Immature natural killer cell (primary cell): ENCODE data around the gene AKAP13. TPM values are rescaled to one million over a fixed set of nuclear protein-coding genes. Genes with fewer than 3 reads are reported as not detected.

ENCODE experiments used
- DNase-seq, 3 donors: peaks; one replicate each; pipeline ENCODE4 v3.0.0; 2022; ENCODE audit warnings: mixed read lengths in 1 of 3
- H3K27ac Mint-ChIP-seq, 6 donors: one replicate each; pipeline ENCODE4 v1.8.0; 2020; ENCODE audit warnings: mixed read lengths in 6 of 6, mild to moderate bottlenecking in 5 of 6, inconsistent platforms in 4 of 6, moderate library complexity in 3 of 6
- H3K27me3 Mint-ChIP-seq, 3 donors: one replicate each; pipeline ENCODE4 v1.8.0; 2020 to 2021; ENCODE audit warnings: low read depth in 3 of 3, mild to moderate bottlenecking in 3 of 3, mixed read lengths in 3 of 3, moderate library complexity in 3 of 3, inconsistent platforms in 1 of 3
- H3K36me3 Mint-ChIP-seq, 3 donors: one replicate each; pipeline ENCODE4 v1.8.0; 2020; ENCODE audit warnings: mixed read lengths in 3 of 3, inconsistent platforms in 2 of 3, mild to moderate bottlenecking in 2 of 3
- H3K4me1 Mint-ChIP-seq, 2 donors: one replicate each; pipeline ENCODE4 v1.8.0; 2020; ENCODE audit warnings: inconsistent platforms in 2 of 2, mild to moderate bottlenecking in 2 of 2, mixed read lengths in 2 of 2, moderate library complexity in 1 of 2
- H3K4me3 Mint-ChIP-seq, 5 donors: one replicate each; pipeline ENCODE4 v1.8.0; 2020; ENCODE audit warnings: mild to moderate bottlenecking in 5 of 5, mixed read lengths in 5 of 5, inconsistent platforms in 3 of 5, moderate library complexity in 3 of 5
- H3K9me3 Mint-ChIP-seq, 6 donors: one replicate each; pipeline ENCODE4 v1.8.0; 2020; ENCODE audit warnings: mild to moderate bottlenecking in 6 of 6, mixed read lengths in 6 of 6, inconsistent platforms in 4 of 6, moderate library complexity in 3 of 6
- polyA plus RNA-seq, 3 donors: library from polyadenylated mRNA; unstranded; fragments of 300-500 nt; fragmentation: Illumina TruSeq; gene quantifications; one replicate each; pipeline ENCODE4 v1.2.3, GENCODE V29; 2021

Gene AKAP13
- polyA plus RNA-seq, 3 donors from 2014 or later: 104 to 327 (median 112) TPM

- H3K27me3 Mint-ChIP-seq: peaks cover 0 to 2% (median 0%) of the 10 kb centered on the region in 3 donors
- H3K4me3 Mint-ChIP-seq: peak overlapping the region; percentile 60 to 83 (median 63)
- peaks cover 0 to 5% (median 0%) of the 10 kb centered on the region in 3 donors for H3K36me3 Mint-ChIP-seq
- H3K9me3 Mint-ChIP-seq: no peaks in the 10 kb centered on the region
- H3K27ac Mint-ChIP-seq: peak overlapping the region; percentile 10 to 85 (median 58)
- DNase-seq: peak; percentile 20 to 28 (median 26)
- peaks cover 53 to 63% of the 10 kb centered on the region in 2 donors for H3K4me1 Mint-ChIP-seq
Observed at GRCh38 chr15:85554852-85555521, 174.6 kb downstream of the AKAP13 start.

- peaks cover 0 to 2% (median 0%) of the 10 kb centered on the region in 3 donors for H3K27me3 Mint-ChIP-seq
- no peak for DNase-seq
- peak overlapping the region in 5 of 6 donors; percentile 30 to 85 (median 66) for H3K27ac Mint-ChIP-seq
- peak overlapping the region; percentile 60 to 83 (median 63) for H3K4me3 Mint-ChIP-seq
- H3K4me1 Mint-ChIP-seq: peaks cover 53 to 63% of the 10 kb centered on the region in 2 donors
- peaks cover 0 to 5% (median 0%) of the 10 kb centered on the region in 3 donors for H3K36me3 Mint-ChIP-seq
- H3K9me3 Mint-ChIP-seq: no peaks in the 10 kb centered on the region
Observed at GRCh38 chr15:85555875-85556617, 175.6 kb downstream of the AKAP13 start.

GRCh38 chr15:85556618-85556895, 176.2 kb downstream of the AKAP13 start:
- H3K4me1 Mint-ChIP-seq: peaks cover 51 to 59% of the 10 kb centered on the region in 2 donors
- peak overlapping the region in 4 of 6 donors; percentile 14 to 32 (median 30) for H3K27ac Mint-ChIP-seq
- H3K27me3 Mint-ChIP-seq: peaks cover 0 to 2% (median 0%) of the 10 kb centered on the region in 3 donors
- no peaks in the 10 kb centered on the region for H3K9me3 Mint-ChIP-seq
- H3K36me3 Mint-ChIP-seq: peaks cover 0 to 5% (median 0%) of the 10 kb centered on the region in 3 donors
- H3K4me3 Mint-ChIP-seq: peak overlapping the region; percentile 8 to 51 (median 35)
- no peak for DNase-seq

GRCh38 chr15:85557385-85557784, 177.0 kb downstream of the AKAP13 start:
- Mint-ChIP-seq H3K27me3 (peaks cover 0 to 2% (median 0%) of the 10 kb centered on the region in 3 donors), H3K4me1 (peaks cover 46 to 52% of the 10 kb centered on the region in 2 donors), H3K9me3 (no peaks in the 10 kb centered on the region), H3K36me3 (peaks cover 0 to 5% (median 0%) of the 10 kb centered on the region in 3 donors), H3K27ac (peak overlapping the region in 2 of 6 donors; percentile 31 to 36), H3K4me3 (no peak overlapping the region)
- no peak for DNase-seq

- Mint-ChIP-seq H3K27me3 (peaks cover 0 to 2% (median 2%) of the 10 kb centered on the region in 3 donors), H3K36me3 (peaks cover 0 to 5% (median 0%) of the 10 kb centered on the region in 3 donors), H3K27ac (no peak overlapping the region), H3K4me1 (peaks cover 49 to 52% of the 10 kb centered on the region in 2 donors), H3K9me3 (no peaks in the 10 kb centered on the region), H3K4me3 (peak overlapping the region in 1 of 5 donors; percentile 33)
- DNase-seq: no peak
Observed at GRCh38 chr15:85558848-85559247, 178.4 kb downstream of the AKAP13 start.

- Mint-ChIP-seq H3K36me3 (peaks cover 0 to 5% (median 0%) of the 10 kb centered on the region in 3 donors), H3K9me3 (no peaks in the 10 kb centered on the region), H3K27me3 (peaks cover 0 to 2% (median 2%) of the 10 kb centered on the region in 3 donors), H3K4me3 (no peak overlapping the region), H3K4me1 (peaks cover 46% of the 10 kb centered on the region in 2 donors), H3K27ac (peak overlapping the region in 1 of 6 donors; percentile 9)
- no peak for DNase-seq
Observed at GRCh38 chr15:85559530-85559929, 179.1 kb downstream of the AKAP13 start.

GRCh38 chr15:85562824-85563223, 182.4 kb downstream of the AKAP13 start:
- Mint-ChIP-seq H3K9me3 (no peaks in the 10 kb centered on the region), H3K36me3 (peaks cover 0 to 5% (median 0%) of the 10 kb centered on the region in 3 donors), H3K4me1 (peaks cover 13% of the 10 kb centered on the region in 2 donors), H3K4me3 (no peak overlapping the region), H3K27ac (no peak overlapping the region), H3K27me3 (peaks cover 0 to 2% (median 2%) of the 10 kb centered on the region in 3 donors)
- no peak for DNase-seq

- Mint-ChIP-seq H3K4me1 (peaks cover 8 to 9% of the 10 kb centered on the region in 2 donors), H3K36me3 (peaks cover 0 to 8% (median 0%) of the 10 kb centered on the region in 3 donors), H3K9me3 (no peaks in the 10 kb centered on the region), H3K4me3 (no peak overlapping the region), H3K27ac (no peak overlapping the region), H3K27me3 (peaks cover 0 to 2% (median 1%) of the 10 kb centered on the region in 3 donors)
- DNase-seq: no peak
Observed at GRCh38 chr15:85563328-85563727, 182.9 kb downstream of the AKAP13 start.

- H3K27me3 Mint-ChIP-seq: peaks cover 0 to 2% (median 0%) of the 10 kb centered on the region in 3 donors
- peaks cover 0 to 8% (median 0%) of the 10 kb centered on the region in 3 donors for H3K36me3 Mint-ChIP-seq
- H3K27ac Mint-ChIP-seq: no peak overlapping the region
- H3K4me3 Mint-ChIP-seq: no peak overlapping the region
- no peak for DNase-seq
- H3K9me3 Mint-ChIP-seq: no peaks in the 10 kb centered on the region
- H3K4me1 Mint-ChIP-seq: peaks cover 3 to 5% of the 10 kb centered on the region in 2 donors
Observed at GRCh38 chr15:85563731-85564130, 183.3 kb downstream of the AKAP13 start.

- peaks cover 0 to 10% (median 0%) of the 10 kb centered on the region in 3 donors for H3K36me3 Mint-ChIP-seq
- peaks cover 0 to 4% of the 10 kb centered on the region in 2 donors for H3K4me1 Mint-ChIP-seq
- H3K27ac Mint-ChIP-seq: no peak overlapping the region
- H3K27me3 Mint-ChIP-seq: peaks cover 0 to 2% (median 0%) of the 10 kb centered on the region in 3 donors
- no peak overlapping the region for H3K4me3 Mint-ChIP-seq
- DNase-seq: no peak
- no peaks in the 10 kb centered on the region for H3K9me3 Mint-ChIP-seq
Observed at GRCh38 chr15:85564686-85565085, 184.3 kb downstream of the AKAP13 start.

GRCh38 chr15:85568261-85568808, 187.9 kb downstream of the AKAP13 start:
- H3K4me1 Mint-ChIP-seq: peaks cover 0 to 4% of the 10 kb centered on the region in 2 donors
- peak overlapping the region in 1 of 6 donors; percentile 65 for H3K27ac Mint-ChIP-seq
- H3K9me3 Mint-ChIP-seq: no peaks in the 10 kb centered on the region
- no peak for DNase-seq
- no peak overlapping the region for H3K4me3 Mint-ChIP-seq
- H3K36me3 Mint-ChIP-seq: peaks cover 0 to 10% (median 0%) of the 10 kb centered on the region in 3 donors
- peaks cover 0 to 2% (median 0%) of the 10 kb centered on the region in 3 donors for H3K27me3 Mint-ChIP-seq

- Mint-ChIP-seq H3K36me3 (peaks cover 0 to 10% (median 0%) of the 10 kb centered on the region in 3 donors), H3K9me3 (no peaks in the 10 kb centered on the region), H3K4me3 (no peak overlapping the region), H3K4me1 (no peaks in the 10 kb centered on the region), H3K27me3 (no peaks in the 10 kb centered on the region), H3K27ac (peak overlapping the region in 2 of 6 donors; percentile 1 to 54)
- no peak for DNase-seq
Observed at GRCh38 chr15:85570336-85570735, 189.9 kb downstream of the AKAP13 start.

- no peak for DNase-seq
- no peaks in the 10 kb centered on the region for H3K9me3 Mint-ChIP-seq
- H3K4me3 Mint-ChIP-seq: no peak overlapping the region
- H3K27me3 Mint-ChIP-seq: no peaks in the 10 kb centered on the region
- no peak overlapping the region for H3K27ac Mint-ChIP-seq
- no peaks in the 10 kb centered on the region for H3K4me1 Mint-ChIP-seq
- peaks cover 0 to 10% (median 0%) of the 10 kb centered on the region in 3 donors for H3K36me3 Mint-ChIP-seq
Observed at GRCh38 chr15:85571780-85572179, 191.4 kb downstream of the AKAP13 start.
